B cell (primary cell): ENCODE measurements around the gene ZNF662. TPM values are rescaled to one million over a fixed set of nuclear protein-coding genes. Genes with fewer than 3 reads are reported as not detected.

Experiments used
- ATAC-seq: fragments of 200-7000 bp; cut with Tn5 transposase; one replicate; pipeline ENCODE4 v1.10.0; 2021; ENCODE audit warnings: low read depth, mild to moderate bottlenecking, moderate number of reproducible peaks, moderate library complexity
- CTCF ChIA-PET: fragments of 350-600 bp; sonication (Branson Sonifier 250); formaldehyde crosslinking; loops from one replicate; lab custom pipeline; 2021; ENCODE audit warnings: antibody characterized with exemption, inconsistent platforms; lab: Charles Lee
- POLR2A ChIA-PET: fragments of 350-600 bp; sonication (Branson Sonifier 250); formaldehyde crosslinking; loops from one replicate; lab custom pipeline; 2021; ENCODE audit warnings: antibody characterized with exemption; lab: Charles Lee
- DNase-seq: peaks from one replicate; pipeline ENCODE4 v3.0.0; 2013
- H2AFZ ChIP-seq: 2 replicates; pipeline ENCODE4 v1.6.1; 2012; ENCODE audit warnings: mild to moderate bottlenecking, low read depth, low read length; ENCODE audit not compliant: insufficient read depth, poor library complexity, severe bottlenecking
- H3K27ac ChIP-seq, 2 donors: 1 replicate in 1 of 2; 2 replicates in 1 of 2; pipeline ENCODE4 v1.5.1; 2012 to 2013; ENCODE audit warnings: low read length in 2 of 2, mild to moderate bottlenecking in 2 of 2, moderate library complexity in 1 of 2
- H3K27me3 ChIP-seq, 4 experiments: fragments of 200-600 bp in 1 of 4; sonication (generic) in 1 of 4; replicated peaks in 1 of 4; 1 replicate in 2 of 4; 2 replicates in 2 of 4; pipeline versions ENCODE4 v1.6.1 to v1.7.0; 2013 to 2016; ENCODE audit warnings: low read length in 3 of 4, mild to moderate bottlenecking in 2 of 4, mixed read lengths in 1 of 4, moderate library complexity in 1 of 4; ENCODE audit not compliant: insufficient read depth in 4 of 4, control insufficient read depth in 3 of 4; ENCODE audit errors: control extremely low read depth in 1 of 4
- H3K36me3 ChIP-seq, 2 experiments: replicated peaks in 1 of 2; 1 replicate in 1 of 2; 2 replicates in 1 of 2; pipeline versions ENCODE4 v1.6.1 to v1.7.1; 2013; ENCODE audit warnings: low read length in 1 of 2; ENCODE audit not compliant: insufficient read depth in 2 of 2, control insufficient read depth in 1 of 2; ENCODE audit errors: control extremely low read depth in 1 of 2, extremely low read depth in 1 of 2
- H3K4me1 ChIP-seq, 2 donors: fragments of 200-600 bp in 1 of 2; sonication (generic) in 1 of 2; 1 replicate in 1 of 2; 2 replicates in 1 of 2; pipeline versions ENCODE4 v1.5.1 to v1.6.1; 2013 to 2017; ENCODE audit warnings: low read length in 2 of 2; ENCODE audit not compliant: control insufficient read depth in 2 of 2, insufficient read depth in 2 of 2
- H3K4me2 ChIP-seq: replicated peaks from 2 replicates; pipeline ENCODE3; 2012; ENCODE audit warnings: mild to moderate bottlenecking, low read depth, low read length; ENCODE audit not compliant: poor library complexity, severe bottlenecking
- H3K4me3 ChIP-seq, 5 experiments: fragments of 200-600 bp in 1 of 5; sonication (generic) in 1 of 5; 1 replicate in 3 of 5; 2 replicates in 2 of 5; pipeline versions ENCODE4 v1.5.1 to v1.7.0; 2011 to 2016; ENCODE audit warnings: low read length in 4 of 5, mild to moderate bottlenecking in 4 of 5, low read depth in 2 of 5, control low read depth in 1 of 5, moderate library complexity in 1 of 5; ENCODE audit not compliant: insufficient read depth in 1 of 5; ENCODE audit errors: control extremely low read depth in 1 of 5, extremely low read depth in 1 of 5
- H3K79me2 ChIP-seq: fragments of 200-600 bp; sonication (generic); one replicate; pipeline ENCODE4 v1.6.0; 2016; ENCODE audit warnings: low read length; ENCODE audit not compliant: control insufficient read depth, insufficient read depth
- H3K9ac ChIP-seq: fragments of 200-600 bp; sonication (generic); 2 replicates; pipeline ENCODE4 v1.6.1; 2017; ENCODE audit warnings: mild to moderate bottlenecking, low read length, moderate library complexity
- H3K9me3 ChIP-seq, 3 donors: one replicate each; pipeline versions ENCODE4 v1.6.1 to v1.7.1; 2013; ENCODE audit warnings: low read length in 2 of 3; ENCODE audit not compliant: control insufficient read depth in 2 of 3, insufficient read depth in 1 of 3; ENCODE audit errors: control extremely low read depth in 1 of 3
- H4K20me1 ChIP-seq: 2 replicates; pipeline ENCODE4 v1.6.0; 2012; ENCODE audit warnings: mild to moderate bottlenecking, low read length; ENCODE audit not compliant: insufficient read depth, control insufficient read depth, poor library complexity, severe bottlenecking
- H3K27ac Mint-ChIP-seq: one replicate; pipeline ENCODE4 v1.8.0; 2021; ENCODE audit warnings: mixed read lengths
- H3K27me3 Mint-ChIP-seq: one replicate; pipeline ENCODE4 v1.8.0; 2021; ENCODE audit warnings: mixed read lengths
- H3K4me1 Mint-ChIP-seq: one replicate; pipeline ENCODE4 v1.8.0; 2021; ENCODE audit warnings: mixed read lengths
- H3K4me3 Mint-ChIP-seq: one replicate; pipeline ENCODE4 v1.8.0; 2021; ENCODE audit warnings: mixed read lengths
- H3K9me3 Mint-ChIP-seq: one replicate; pipeline ENCODE4 v1.8.0; 2022; ENCODE audit warnings: mixed read lengths; ENCODE audit not compliant: insufficient read depth
- EZH2 ChIP-seq: IDR thresholded peaks from 2 replicates; pipeline ENCODE4 v1.6.1; 2012; ENCODE audit warnings: borderline replicate concordance, low read depth, mild to moderate bottlenecking, moderate library complexity, low read length; ENCODE audit not compliant: insufficient read depth, poor library complexity, severe bottlenecking
- WGBS: methylation state at CpG from one replicate; pipeline ENCODE4 v1.1.5; 2013; ENCODE audit warnings: missing lambda C conversion rate; ENCODE audit not compliant: insufficient coverage; 5-methylcytosine and 5-hydroxymethylcytosine counted together
- intact Hi-C: fragments of 100-400 bp; cut with micrococcal nuclease; formaldehyde crosslinking; loops from one replicate; pipeline ENCODE4 v1.10.0; 2022
- polyA plus RNA-seq: library from polyadenylated mRNA; depleted of rRNA; stranded (reverse); fragments of >200 nt; gene quantifications from 2 replicates; pipeline ENCODE4 v1.2.3, GENCODE V29; 2012
- total RNA-seq, 2 donors: library from RNA; stranded (reverse); fragments of 120-200 nt in 1 of 2; gene quantifications; 1 replicate in 1 of 2; 2 replicates in 1 of 2; pipeline versions ENCODE4 v1.2.3 to v1.2.4, GENCODE V29; 2013 to 2022
- TF ChIP-seq, protein P1 (sequence below): fragments of 200-600 bp; IDR thresholded peaks from one replicate; pipeline ENCODE4 v1.8.0; 2022; ENCODE audit warnings: antibody characterized with exemption, mild to moderate bottlenecking

The ZNF662 gene
- total and polyA plus RNA-seq, 2 donors (not counting 1 experiment from before 2014, with no cell fraction given) = 0.12 to 0.42 TPM

DNA sequence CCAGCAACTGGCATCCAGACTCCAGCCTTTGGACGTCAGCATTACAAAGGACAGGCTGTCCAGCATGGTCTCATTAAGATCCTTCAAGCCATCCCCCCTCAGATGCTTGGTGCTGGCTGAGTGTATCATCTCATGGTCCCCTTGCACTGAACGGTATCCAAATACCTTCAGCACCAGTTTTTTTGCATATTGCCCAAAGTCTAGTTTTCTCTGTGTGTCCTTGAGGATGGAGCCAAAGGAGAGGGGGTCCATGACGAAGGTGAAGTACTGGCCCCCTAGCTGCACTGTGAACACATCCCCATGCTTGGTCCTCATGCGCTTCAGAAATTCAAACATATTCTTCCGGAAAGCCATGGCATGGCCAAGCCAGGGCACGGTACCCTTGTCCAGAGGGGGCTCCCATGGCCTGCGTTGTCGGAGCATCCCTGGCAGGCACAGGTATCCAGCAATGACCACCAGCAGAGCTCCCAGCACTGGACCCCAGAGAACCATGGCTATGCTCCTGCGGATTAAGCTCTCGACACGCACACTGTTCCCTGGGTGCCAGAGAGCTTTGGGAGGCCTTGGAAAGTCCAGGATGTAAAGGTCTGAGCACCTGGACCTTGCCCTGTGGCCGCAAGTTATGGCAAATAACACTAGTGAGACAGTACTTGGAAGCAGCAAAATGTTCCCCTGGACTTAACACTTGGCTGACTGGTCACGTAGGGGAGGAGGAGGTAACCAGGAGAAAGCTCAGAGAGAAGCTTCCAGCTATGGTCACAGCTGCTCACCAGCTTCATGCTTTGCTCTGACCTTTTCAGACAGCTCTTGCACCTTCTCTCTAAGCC lies 30.4 kb upstream of the ZNF662 start, which contains the start of gene CYP8B1:
Gene CYP8B1, minus strand, starts transcription at position 555 of the 827 bp plus-strand sequence. Its CDS starts 63 bp downstream, at position 492.
- no peak within 1 kb of the TSS for H2AFZ ChIP-seq
- no peak within 1 kb of the TSS for H3K4me2 ChIP-seq
- no peaks in the 10 kb centered on the region for H3K27me3 ChIP-seq
- H3K4me3 ChIP-seq = no peak within 1 kb of the TSS
- TF ChIP-seq, protein P1, sequence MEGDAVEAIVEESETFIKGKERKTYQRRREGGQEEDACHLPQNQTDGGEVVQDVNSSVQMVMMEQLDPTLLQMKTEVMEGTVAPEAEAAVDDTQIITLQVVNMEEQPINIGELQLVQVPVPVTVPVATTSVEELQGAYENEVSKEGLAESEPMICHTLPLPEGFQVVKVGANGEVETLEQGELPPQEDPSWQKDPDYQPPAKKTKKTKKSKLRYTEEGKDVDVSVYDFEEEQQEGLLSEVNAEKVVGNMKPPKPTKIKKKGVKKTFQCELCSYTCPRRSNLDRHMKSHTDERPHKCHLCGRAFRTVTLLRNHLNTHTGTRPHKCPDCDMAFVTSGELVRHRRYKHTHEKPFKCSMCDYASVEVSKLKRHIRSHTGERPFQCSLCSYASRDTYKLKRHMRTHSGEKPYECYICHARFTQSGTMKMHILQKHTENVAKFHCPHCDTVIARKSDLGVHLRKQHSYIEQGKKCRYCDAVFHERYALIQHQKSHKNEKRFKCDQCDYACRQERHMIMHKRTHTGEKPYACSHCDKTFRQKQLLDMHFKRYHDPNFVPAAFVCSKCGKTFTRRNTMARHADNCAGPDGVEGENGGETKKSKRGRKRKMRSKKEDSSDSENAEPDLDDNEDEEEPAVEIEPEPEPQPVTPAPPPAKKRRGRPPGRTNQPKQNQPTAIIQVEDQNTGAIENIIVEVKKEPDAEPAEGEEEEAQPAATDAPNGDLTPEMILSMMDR = no peak
- no peak for TF ChIP-seq EZH2
- H4K20me1 ChIP-seq = no peaks in the 10 kb centered on the region
- no peak for DNase-seq
- no peak within 1 kb of the TSS for H3K9ac ChIP-seq
- H3K79me2 ChIP-seq = no peaks in the 10 kb centered on the region
- POLR2A ChIA-PET = no interaction called here
- H3K36me3 ChIP-seq = no peaks in the 10 kb centered on the region
- ATAC-seq = no peak
- H3K27ac ChIP-seq = no peak within 1 kb of the TSS
- Mint-ChIP-seq H3K27ac (no peak within 1 kb of the TSS), H3K9me3 (no peaks in the 10 kb centered on the region), H3K4me3 (no peak within 1 kb of the TSS), H3K27me3 (peaks cover 7% of the 10 kb centered on the region), H3K4me1 (no peaks in the 10 kb centered on the region)
- CTCF ChIA-PET = interaction anchor here (1.1 to 1.3 kb wide), 3 partner anchors 36 to 44 kb away, joined by 3 to 5 read pairs (median 5); no protein-coding TSS in a partner anchor
- H3K9me3 ChIP-seq = no peaks in the 10 kb centered on the region
- intact Hi-C loops = no loop called here
- 90% methylated on average over 13 of the region's 13 CpGs for WGBS
- peaks cover 3 to 4% of the 10 kb centered on the region in 2 donors for H3K4me1 ChIP-seq

DNA sequence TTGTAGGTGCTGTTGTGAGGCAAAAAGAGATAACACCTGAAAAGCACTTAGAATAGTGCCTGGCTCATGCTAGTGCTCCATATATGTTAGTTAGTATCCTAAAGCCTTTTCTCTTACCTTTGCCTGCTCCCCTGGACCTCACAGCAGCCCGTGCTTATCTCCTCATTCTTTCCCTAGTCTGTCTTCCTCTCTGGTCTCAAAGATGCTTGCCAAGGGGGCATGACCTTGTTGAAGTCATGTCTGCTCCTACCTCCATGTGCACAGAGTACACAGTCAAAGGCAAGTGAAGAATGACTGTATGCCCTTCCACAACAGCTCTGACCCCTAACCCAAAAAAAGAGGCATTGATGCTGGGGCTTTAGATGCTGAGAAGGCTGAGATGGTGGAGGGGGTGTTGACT lies 29.5 kb upstream of the ZNF662 start:
- no peaks in the 10 kb centered on the region for H4K20me1 ChIP-seq
- no peak overlapping the region for H3K4me3 ChIP-seq
- H3K27me3 Mint-ChIP-seq = peaks cover 7% of the 10 kb centered on the region
- no peaks in the 10 kb centered on the region for H3K36me3 ChIP-seq
- H3K9ac ChIP-seq = no peak overlapping the region
- ATAC-seq (no peak), DNase-seq (no peak)
- no peak overlapping the region for H3K27ac Mint-ChIP-seq
- no peaks in the 10 kb centered on the region for H3K79me2 ChIP-seq
- TF ChIP-seq, protein P1 = no peak
- TF ChIP-seq EZH2 = no peak
- peaks cover 8 to 10% of the 10 kb centered on the region in 2 donors for H3K4me1 ChIP-seq
- no peak overlapping the region for H3K4me3 Mint-ChIP-seq
- H2AFZ ChIP-seq = no peak overlapping the region
- no peaks in the 10 kb centered on the region for H3K9me3 ChIP-seq
- H3K9me3 Mint-ChIP-seq = no peaks in the 10 kb centered on the region
- intact Hi-C loops = no loop called here
- H3K27me3 ChIP-seq = no peaks in the 10 kb centered on the region
- no peak overlapping the region for H3K27ac ChIP-seq
- ChIA-PET POLR2A (no interaction called here), CTCF (interaction anchor here (1.2 kb wide), 1 partner anchor 45 kb away, joined by 5 read pairs; no protein-coding TSS in a partner anchor)
- no peak overlapping the region for H3K4me2 ChIP-seq
- H3K4me1 Mint-ChIP-seq = peaks cover 5% of the 10 kb centered on the region
- whole genome bisulfite sequencing = 80% methylated on average over 1 of the region's 1 CpG
